ENCODE data around the gene DBNL. TPM values are rescaled to one million over a fixed set of nuclear protein-coding genes. Genes with fewer than 3 reads are reported as not detected.

The DBNL gene
- total RNA-seq, 5 donors from 2014 or later (not counting 1 experiment from before 2014, with no cell fraction given) = 101 to 188 (median 156) TPM

DNA sequence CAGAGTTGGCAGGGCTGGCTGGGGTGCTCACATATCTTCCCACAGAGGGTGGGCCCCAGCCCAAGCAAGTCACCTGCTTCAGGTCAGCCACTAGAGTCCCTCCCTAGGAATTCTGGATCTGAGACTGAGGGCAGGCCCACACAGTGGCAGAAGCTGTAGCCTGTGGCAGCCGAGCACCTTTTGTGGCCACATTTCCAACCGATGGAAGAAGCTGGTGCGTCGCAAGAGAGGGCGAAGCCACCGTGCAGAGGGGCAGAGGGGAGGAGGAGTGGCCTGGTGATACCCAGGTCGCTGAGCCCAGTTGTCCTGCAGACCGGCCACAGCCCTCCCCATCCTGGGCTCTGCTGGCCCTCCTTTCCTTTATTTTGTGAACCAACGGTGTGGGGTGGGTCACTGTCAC is 32.6 kb downstream of the DBNL start:
- ChIA-PET POLR2A (no interaction called here), CTCF (no interaction called here)
- no peaks in the 10 kb centered on the region for H3K9me3 Mint-ChIP-seq
- H3K36me3 ChIP-seq (ENCODE audit: control insufficient read depth in 2 of 2, extremely low read depth in 1 of 2, insufficient read depth in 1 of 2, low read length in 1 of 2) = peaks cover 40 to 78% of the 10 kb centered on the region in 2 donors
- H3K9me3 ChIP-seq = no peaks in the 10 kb centered on the region
- 94% methylated on average over 7 of the region's 9 CpGs for WGBS (ENCODE audit: insufficient coverage)
- H3K27me3 ChIP-seq (replicated peaks in 1 of 2; ENCODE audit: control insufficient read depth in 2 of 2, extremely low read depth in 1 of 2, insufficient read depth in 2 of 2, low read length in 1 of 2) = no peaks in the 10 kb centered on the region
- H3K4me1 ChIP-seq (ENCODE audit: control insufficient read depth in 1 of 2, extremely low read depth in 1 of 2, insufficient read depth in 2 of 2, low read length in 2 of 2) = peaks cover 4 to 67% of the 10 kb centered on the region in 2 experiments
- H3K27ac Mint-ChIP-seq = no peak overlapping the region
- no peak overlapping the region for H3K4me3 ChIP-seq (ENCODE audit: control insufficient read depth in 1 of 2, extremely low read depth in 1 of 2, low read length in 1 of 2)
- H3K27me3 Mint-ChIP-seq = no peaks in the 10 kb centered on the region
- peaks cover 29 to 44% (median 29%) of the 10 kb centered on the region in 3 donors for H3K4me1 Mint-ChIP-seq
- DNase-seq (no peak), ATAC-seq (replicated peaks in 1 of 4) (no peak)
- peaks cover 31% of the 10 kb centered on the region for H3K36me3 Mint-ChIP-seq
- no peak overlapping the region for H3K27ac ChIP-seq (ENCODE audit: low read length)
- no peak overlapping the region for H3K4me3 Mint-ChIP-seq

DNA sequence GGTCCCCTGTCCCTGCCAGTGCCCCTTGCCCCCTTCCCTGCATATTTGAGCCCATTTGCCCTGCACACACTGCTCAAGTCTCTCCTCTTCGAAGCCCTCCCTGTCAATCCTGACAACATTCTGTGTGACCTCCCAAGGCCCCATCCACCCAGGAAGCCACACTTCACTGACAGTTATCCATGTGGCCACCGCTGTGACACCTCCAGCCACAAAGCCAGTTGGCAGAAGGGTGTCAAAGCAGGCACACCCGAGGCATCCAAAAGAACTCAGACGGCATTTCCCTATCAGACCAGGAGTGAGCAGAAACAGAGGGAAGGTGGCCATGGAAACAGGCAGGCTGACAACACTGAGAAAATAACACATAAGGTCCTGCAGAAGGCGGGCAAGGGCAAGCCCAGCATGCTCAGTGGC is 33.2 kb downstream of the DBNL start:
- H3K27ac Mint-ChIP-seq = peak overlapping the region; percentile 11 to 70
- DNase-seq = no peak
- H3K4me1 Mint-ChIP-seq = peaks cover 23 to 38% (median 27%) of the 10 kb centered on the region in 3 donors
- H3K4me1 ChIP-seq (ENCODE audit: control insufficient read depth in 1 of 2, extremely low read depth in 1 of 2, insufficient read depth in 2 of 2, low read length in 2 of 2) = peaks cover 4 to 63% of the 10 kb centered on the region in 2 experiments
- no peaks in the 10 kb centered on the region for H3K9me3 Mint-ChIP-seq
- H3K36me3 Mint-ChIP-seq = peaks cover 28% of the 10 kb centered on the region
- no peaks in the 10 kb centered on the region for H3K27me3 ChIP-seq (replicated peaks in 1 of 2; ENCODE audit: control insufficient read depth in 2 of 2, extremely low read depth in 1 of 2, insufficient read depth in 2 of 2, low read length in 1 of 2)
- H3K27ac ChIP-seq (ENCODE audit: low read length) = no peak overlapping the region
- ATAC-seq (replicated peaks in 1 of 4) = no peak
- no peaks in the 10 kb centered on the region for H3K9me3 ChIP-seq
- no peak overlapping the region for H3K4me3 Mint-ChIP-seq
- peaks cover 40 to 76% of the 10 kb centered on the region in 2 donors for H3K36me3 ChIP-seq (ENCODE audit: control insufficient read depth in 2 of 2, extremely low read depth in 1 of 2, insufficient read depth in 1 of 2, low read length in 1 of 2)
- WGBS (ENCODE audit: insufficient coverage) = 66% methylated on average over 5 of the region's 5 CpGs
- no peaks in the 10 kb centered on the region for H3K27me3 Mint-ChIP-seq
- H3K4me3 ChIP-seq (ENCODE audit: control insufficient read depth in 1 of 2, extremely low read depth in 1 of 2, low read length in 1 of 2) = no peak overlapping the region
- ChIA-PET CTCF (no interaction called here), POLR2A (no interaction called here)

DNA sequence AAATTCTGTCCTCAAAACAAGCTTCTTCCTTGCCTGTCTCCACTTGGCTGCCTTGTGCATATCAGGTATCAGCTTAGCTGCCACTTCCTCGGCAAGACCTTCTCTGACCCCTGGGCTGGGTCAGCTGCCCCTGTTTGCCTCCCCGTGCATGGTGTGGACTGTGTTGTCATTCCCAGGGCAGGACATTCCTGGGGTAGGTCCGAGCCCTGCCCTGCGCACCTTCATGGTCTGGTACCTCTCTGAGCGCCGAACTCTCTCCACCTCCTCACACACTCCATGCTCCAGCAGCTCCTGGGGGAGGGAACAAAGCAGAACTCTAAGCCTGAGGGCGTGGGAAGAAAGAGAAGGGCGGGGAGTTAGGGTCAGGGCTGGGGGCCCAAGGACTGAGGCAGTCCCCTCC is 34.0 kb downstream of the DBNL start:
- Mint-ChIP-seq H3K27ac (peak overlapping the region in 1 of 2 donors; percentile 61), H3K9me3 (no peaks in the 10 kb centered on the region), H3K4me3 (peak overlapping the region in 1 of 3 donors; percentile 31), H3K27me3 (no peaks in the 10 kb centered on the region), H3K4me1 (peaks cover 30 to 40% (median 33%) of the 10 kb centered on the region in 3 donors), H3K36me3 (peaks cover 20% of the 10 kb centered on the region)
- Histone ChIP-seq H3K36me3 (ENCODE audit: control insufficient read depth in 2 of 2, extremely low read depth in 1 of 2, insufficient read depth in 1 of 2, low read length in 1 of 2) (peaks cover 40 to 67% of the 10 kb centered on the region in 2 donors), H3K27ac (ENCODE audit: low read length) (no peak overlapping the region), H3K27me3 (replicated peaks in 1 of 2; ENCODE audit: control insufficient read depth in 2 of 2, extremely low read depth in 1 of 2, insufficient read depth in 2 of 2, low read length in 1 of 2) (no peaks in the 10 kb centered on the region), H3K4me1 (ENCODE audit: control insufficient read depth in 1 of 2, extremely low read depth in 1 of 2, insufficient read depth in 2 of 2, low read length in 2 of 2) (peaks cover 4 to 63% of the 10 kb centered on the region in 2 experiments), H3K4me3 (ENCODE audit: control insufficient read depth in 1 of 2, extremely low read depth in 1 of 2, low read length in 1 of 2) (no peak overlapping the region), H3K9me3 (no peaks in the 10 kb centered on the region)
- no peak for DNase-seq
- CTCF ChIA-PET = no interaction called here
- POLR2A ChIA-PET = interaction anchor here in 1 of 2 donors (0.6 kb wide), 1 partner anchor 494 kb away, joined by 5 read pairs; no protein-coding TSS in a partner anchor
- WGBS (ENCODE audit: insufficient coverage) = 100% methylated on average over 4 of the region's 8 CpGs
- no peak for ATAC-seq (replicated peaks in 1 of 4)

DNA sequence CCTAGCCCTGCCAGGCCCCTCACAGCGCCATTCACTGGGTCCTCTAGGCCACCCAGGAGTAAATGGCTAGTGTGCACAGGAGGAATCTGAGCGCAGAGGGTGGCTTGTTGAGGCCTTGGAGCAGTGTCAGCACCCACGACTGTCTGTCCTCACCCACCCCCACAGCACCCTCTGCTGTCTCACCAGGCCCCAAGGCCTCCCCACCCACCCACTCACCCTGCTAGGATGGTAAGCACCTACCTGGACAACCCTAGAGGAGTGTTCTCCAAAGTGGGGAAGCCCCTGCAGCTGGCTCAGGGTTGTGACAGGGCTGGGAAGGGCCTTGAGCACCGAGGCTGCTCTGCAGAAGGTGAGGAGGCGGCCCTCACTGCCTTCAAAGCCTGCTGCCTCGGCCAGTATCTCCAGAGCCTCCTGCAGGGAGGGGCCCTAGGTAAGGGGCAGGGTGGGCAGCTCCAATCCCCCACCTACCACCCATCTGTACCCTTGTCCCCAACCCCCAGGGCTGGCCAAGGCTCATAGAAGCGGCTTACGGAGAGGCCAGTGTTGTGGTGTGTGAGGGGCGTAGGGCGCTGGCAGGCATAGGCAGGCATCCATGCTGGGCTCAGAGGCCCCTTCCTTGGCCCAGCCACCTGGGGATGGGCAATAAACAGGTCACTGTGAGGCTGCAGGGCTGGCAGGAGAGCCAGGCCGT is 35.0 kb downstream of the DBNL start:
- ATAC-seq (replicated peaks in 1 of 4) = no peak
- no peak for DNase-seq
- WGBS (ENCODE audit: insufficient coverage) = 94% methylated on average over 4 of the region's 11 CpGs
- no peaks in the 10 kb centered on the region for H3K9me3 Mint-ChIP-seq
- no peaks in the 10 kb centered on the region for H3K27me3 Mint-ChIP-seq
- peaks cover 35 to 59% of the 10 kb centered on the region in 2 donors for H3K36me3 ChIP-seq (ENCODE audit: control insufficient read depth in 2 of 2, extremely low read depth in 1 of 2, insufficient read depth in 1 of 2, low read length in 1 of 2)
- H3K4me1 Mint-ChIP-seq = peaks cover 32 to 42% (median 33%) of the 10 kb centered on the region in 3 donors
- ChIA-PET CTCF (no interaction called here), POLR2A (no interaction called here)
- H3K27ac Mint-ChIP-seq = no peak overlapping the region
- no peaks in the 10 kb centered on the region for H3K27me3 ChIP-seq (replicated peaks in 1 of 2; ENCODE audit: control insufficient read depth in 2 of 2, extremely low read depth in 1 of 2, insufficient read depth in 2 of 2, low read length in 1 of 2)
- H3K9me3 ChIP-seq = no peaks in the 10 kb centered on the region
- no peak overlapping the region for H3K4me3 Mint-ChIP-seq
- H3K27ac ChIP-seq (ENCODE audit: low read length) = no peak overlapping the region
- H3K36me3 Mint-ChIP-seq = peaks cover 20% of the 10 kb centered on the region
- H3K4me1 ChIP-seq (ENCODE audit: control insufficient read depth in 1 of 2, extremely low read depth in 1 of 2, insufficient read depth in 2 of 2, low read length in 2 of 2) = peaks cover 4 to 53% of the 10 kb centered on the region in 2 experiments
- H3K4me3 ChIP-seq (ENCODE audit: control insufficient read depth in 1 of 2, extremely low read depth in 1 of 2, low read length in 1 of 2) = no peak overlapping the region

DNA sequence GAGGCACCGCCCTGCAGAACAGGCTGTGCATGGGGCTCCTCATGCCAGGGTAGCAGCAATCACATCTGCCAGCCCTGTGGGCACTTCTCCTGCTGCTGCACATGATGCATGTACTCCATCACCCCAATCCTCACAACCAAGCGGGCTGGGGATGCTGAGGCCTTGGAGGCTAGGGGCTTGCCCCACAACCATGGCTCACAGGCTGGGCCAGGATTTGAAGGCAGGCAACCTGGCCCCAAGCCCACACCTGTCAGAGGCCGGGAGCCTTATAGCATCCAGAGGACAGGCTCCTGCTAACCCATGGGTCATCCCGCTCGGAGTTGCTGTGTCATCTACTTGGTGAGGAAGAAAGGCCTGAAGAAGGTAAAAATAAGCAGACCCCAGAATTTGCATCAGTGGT is 35.6 kb downstream of the DBNL start:
- Mint-ChIP-seq H3K27me3 (no peaks in the 10 kb centered on the region), H3K36me3 (peaks cover 20% of the 10 kb centered on the region), H3K27ac (no peak overlapping the region), H3K4me1 (peaks cover 32 to 42% (median 33%) of the 10 kb centered on the region in 3 donors), H3K9me3 (no peaks in the 10 kb centered on the region), H3K4me3 (no peak overlapping the region)
- Histone ChIP-seq H3K27ac (ENCODE audit: low read length) (no peak overlapping the region), H3K36me3 (ENCODE audit: control insufficient read depth in 2 of 2, extremely low read depth in 1 of 2, insufficient read depth in 1 of 2, low read length in 1 of 2) (peaks cover 33 to 54% of the 10 kb centered on the region in 2 donors), H3K9me3 (no peaks in the 10 kb centered on the region), H3K4me3 (ENCODE audit: control insufficient read depth in 1 of 2, extremely low read depth in 1 of 2, low read length in 1 of 2) (peak overlapping the region in 1 of 2 donors; percentile 11), H3K4me1 (ENCODE audit: control insufficient read depth in 1 of 2, extremely low read depth in 1 of 2, insufficient read depth in 2 of 2, low read length in 2 of 2) (peaks cover 4 to 53% of the 10 kb centered on the region in 2 experiments), H3K27me3 (replicated peaks in 1 of 2; ENCODE audit: control insufficient read depth in 2 of 2, extremely low read depth in 1 of 2, insufficient read depth in 2 of 2, low read length in 1 of 2) (no peaks in the 10 kb centered on the region)
- ChIA-PET CTCF (no interaction called here), POLR2A (interaction anchor here in 1 of 2 donors (0.6 to 1.0 kb wide), 2 partner anchors 12 to 61 kb away, joined by 3 to 4 read pairs; no protein-coding TSS in a partner anchor)
- DNase-seq (no peak), ATAC-seq (replicated peaks in 1 of 4) (no peak)
- 95% methylated on average over 4 of the region's 5 CpGs for WGBS (ENCODE audit: insufficient coverage)

DNA sequence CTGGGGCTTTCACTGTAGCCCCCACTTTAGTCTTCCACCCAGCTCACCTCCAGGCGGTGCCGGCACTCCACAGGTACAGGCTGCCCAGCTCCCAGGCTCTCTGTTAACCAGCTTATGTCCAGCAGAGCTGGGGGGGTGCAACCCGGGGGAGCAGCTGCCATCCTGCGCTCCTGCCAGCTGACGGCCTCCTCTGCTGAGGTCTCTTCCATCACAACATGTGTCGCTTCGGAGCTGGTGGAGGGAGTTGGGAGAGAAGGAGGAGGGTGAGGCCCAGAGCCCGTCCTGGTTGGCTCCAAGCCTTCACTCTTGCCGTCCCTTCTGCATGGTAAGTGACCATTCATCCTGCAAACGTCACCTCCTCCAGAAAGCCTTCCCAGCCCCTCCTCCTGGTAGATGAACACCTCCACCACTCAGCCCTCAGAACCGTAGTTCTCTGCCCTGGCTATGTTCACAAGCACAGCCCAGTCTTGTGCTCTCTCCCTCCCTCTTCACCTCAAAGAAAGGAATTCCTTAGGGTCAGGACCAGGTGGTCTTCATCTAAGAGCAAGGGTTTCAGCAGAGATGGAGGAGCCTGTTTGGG is 36.3 kb downstream of the DBNL start:
- Mint-ChIP-seq H3K36me3 (peaks cover 20% of the 10 kb centered on the region), H3K27me3 (no peaks in the 10 kb centered on the region), H3K27ac (peak overlapping the region; percentile 89 to 93), H3K4me3 (peak overlapping the region; percentile 86 to 91 (median 90)), H3K4me1 (peaks cover 32 to 42% (median 33%) of the 10 kb centered on the region in 3 donors), H3K9me3 (no peaks in the 10 kb centered on the region)
- H3K4me3 ChIP-seq (ENCODE audit: control insufficient read depth in 1 of 2, extremely low read depth in 1 of 2, low read length in 1 of 2) = peak overlapping the region; percentile 45 to 74
- DNase-seq = no peak
- ChIA-PET CTCF (interaction anchor here (0.7 to 1.1 kb wide), 2 partner anchors 12 to 36 kb away, joined by 9 to 11 read pairs; partner anchors contain the start of gene DBNL (in 1 of the 2)), POLR2A (interaction anchor here (0.7 to 1.0 kb wide), 2 partner anchors 13 to 765 kb away, joined by 4 read pairs; no protein-coding TSS in a partner anchor)
- H3K27me3 ChIP-seq (replicated peaks in 1 of 2; ENCODE audit: control insufficient read depth in 2 of 2, extremely low read depth in 1 of 2, insufficient read depth in 2 of 2, low read length in 1 of 2) = no peaks in the 10 kb centered on the region
- peaks cover 4 to 53% of the 10 kb centered on the region in 2 experiments for H3K4me1 ChIP-seq (ENCODE audit: control insufficient read depth in 1 of 2, extremely low read depth in 1 of 2, insufficient read depth in 2 of 2, low read length in 2 of 2)
- no peaks in the 10 kb centered on the region for H3K9me3 ChIP-seq
- peaks cover 29 to 48% of the 10 kb centered on the region in 2 donors for H3K36me3 ChIP-seq (ENCODE audit: control insufficient read depth in 2 of 2, extremely low read depth in 1 of 2, insufficient read depth in 1 of 2, low read length in 1 of 2)
- peak overlapping the region; percentile 73 for H3K27ac ChIP-seq (ENCODE audit: low read length)
- WGBS (ENCODE audit: insufficient coverage) = 74% methylated on average over 5 of the region's 11 CpGs
- ATAC-seq (replicated peaks in 1 of 4) = no peak
